T-helper 9 cell (primary cell): ENCODE results near the gene AGBL2.
"Not testable (repeated sequence)": the region's sequence is repeated elsewhere in the genome, so short reads cannot be mapped to it uniquely, and the experiment has no call there.

Source experiments
- DNase-seq: peaks from one replicate; pipeline ENCODE4 v3.0.0-alpha.2; 2020
- total RNA-seq, 2 donors: gene quantifications; one replicate each; lab custom pipeline; 2026; lab: John Stamatoyannopoulos, UW

AGBL2 gene, protein sequence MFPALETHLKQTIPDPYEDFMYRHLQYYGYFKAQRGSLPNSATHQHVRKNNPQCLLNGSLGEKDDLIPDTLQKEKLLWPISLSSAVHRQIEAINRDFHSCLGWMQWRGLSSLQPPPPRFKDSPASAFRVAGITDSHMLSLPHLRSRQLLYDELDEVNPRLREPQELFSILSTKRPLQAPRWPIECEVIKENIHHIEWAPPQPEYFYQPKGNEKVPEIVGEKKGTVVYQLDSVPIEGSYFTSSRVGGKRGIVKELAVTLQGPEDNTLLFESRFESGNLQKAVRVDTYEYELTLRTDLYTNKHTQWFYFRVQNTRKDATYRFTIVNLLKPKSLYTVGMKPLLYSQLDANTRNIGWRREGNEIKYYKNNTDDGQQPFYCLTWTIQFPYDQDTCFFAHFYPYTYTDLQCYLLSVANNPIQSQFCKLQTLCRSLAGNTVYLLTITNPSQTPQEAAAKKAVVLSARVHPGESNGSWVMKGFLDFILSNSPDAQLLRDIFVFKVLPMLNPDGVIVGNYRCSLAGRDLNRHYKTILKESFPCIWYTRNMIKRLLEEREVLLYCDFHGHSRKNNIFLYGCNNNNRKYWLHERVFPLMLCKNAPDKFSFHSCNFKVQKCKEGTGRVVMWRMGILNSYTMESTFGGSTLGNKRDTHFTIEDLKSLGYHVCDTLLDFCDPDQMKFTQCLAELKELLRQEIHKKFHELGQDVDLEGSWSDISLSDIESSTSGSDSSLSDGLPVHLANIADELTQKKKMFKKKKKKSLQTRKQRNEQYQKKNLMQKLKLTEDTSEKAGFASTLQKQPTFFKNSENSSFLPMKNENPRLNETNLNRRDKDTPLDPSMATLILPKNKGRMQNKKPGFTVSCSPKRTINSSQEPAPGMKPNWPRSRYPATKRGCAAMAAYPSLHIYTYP
- 2.0 to 4.3 reads per million in 2 donors for total RNA-seq

- peak; percentile 75 for DNase-seq
Observed at GRCh38 chr11:47715082-47715669, at the start of gene AGBL2. Gene AGBL2 (minus strand): TSS chr11:47715369. CDS start chr11:47714650, 719 bp downstream.

- not testable (repeated sequence) for DNase-seq
Observed at GRCh38 chr11:47759291-47759690, 44.1 kb upstream of the AGBL2 start.

- DNase-seq: no peak
Observed at GRCh38 chr11:47756208-47756607, 41.0 kb upstream of the AGBL2 start.

DNA sequence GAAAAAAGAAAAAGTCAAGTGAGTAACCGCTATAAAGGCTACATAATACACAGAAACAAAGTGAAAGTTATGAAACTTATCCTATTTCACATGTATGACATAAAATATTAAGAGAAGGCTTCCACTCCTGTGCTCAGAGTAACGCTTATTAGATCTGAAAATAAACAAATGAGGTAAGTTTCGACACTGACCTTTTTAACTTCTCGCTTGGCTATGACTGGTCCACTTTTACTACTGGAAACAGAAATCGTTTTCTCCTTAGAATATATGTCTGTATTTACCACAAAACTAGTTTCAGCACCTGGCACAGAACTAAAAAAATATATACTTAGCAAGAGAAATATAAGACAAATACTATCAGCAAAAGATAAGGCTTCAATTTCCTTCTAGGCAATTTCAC lies 35.6 kb upstream of the AGBL2 start:
- DNase-seq: no peak

- DNase-seq: not testable (repeated sequence)
Observed at GRCh38 chr11:47742494-47742893, 27.3 kb upstream of the AGBL2 start.

- DNase-seq: not testable (repeated sequence)
Observed at GRCh38 chr11:47737817-47738216, 22.6 kb upstream of the AGBL2 start.

GRCh38 chr11:47732271-47732670 lies 17.1 kb upstream of the AGBL2 start:
- DNase-seq: no peak

- DNase-seq: no peak
Observed at GRCh38 chr11:47731475-47731874, 16.3 kb upstream of the AGBL2 start.

DNA sequence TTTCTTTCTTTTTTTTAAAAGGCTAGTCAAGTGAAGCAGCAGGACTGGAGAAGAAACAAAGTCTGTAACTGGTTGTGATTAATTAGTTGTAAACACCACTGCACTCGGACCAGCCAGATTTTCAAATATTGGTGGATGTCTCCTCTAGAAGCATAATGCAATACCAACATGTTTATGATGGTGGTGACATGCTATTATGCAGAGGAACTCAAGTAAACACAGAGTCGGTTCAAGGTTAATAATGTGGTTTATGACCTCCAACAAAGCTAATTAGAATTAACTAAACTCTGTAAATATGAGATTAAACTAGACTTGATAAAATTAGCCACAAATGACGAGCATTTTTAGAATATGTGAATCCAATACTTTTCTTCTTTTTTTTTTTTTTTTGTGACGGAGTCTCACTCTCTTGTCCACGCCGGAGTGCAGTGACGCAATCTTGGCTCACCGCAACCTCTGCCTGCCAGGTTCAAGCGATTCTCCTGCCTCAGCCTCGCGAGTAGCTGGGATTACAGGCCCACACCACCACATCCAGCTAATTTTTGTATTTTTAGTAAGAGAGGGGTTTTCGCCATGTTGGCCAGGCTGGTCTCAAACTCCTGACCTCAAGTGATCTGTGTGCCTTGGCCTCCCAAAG lies 11.8 kb upstream of the AGBL2 start:
- DNase-seq: no peak

DNA sequence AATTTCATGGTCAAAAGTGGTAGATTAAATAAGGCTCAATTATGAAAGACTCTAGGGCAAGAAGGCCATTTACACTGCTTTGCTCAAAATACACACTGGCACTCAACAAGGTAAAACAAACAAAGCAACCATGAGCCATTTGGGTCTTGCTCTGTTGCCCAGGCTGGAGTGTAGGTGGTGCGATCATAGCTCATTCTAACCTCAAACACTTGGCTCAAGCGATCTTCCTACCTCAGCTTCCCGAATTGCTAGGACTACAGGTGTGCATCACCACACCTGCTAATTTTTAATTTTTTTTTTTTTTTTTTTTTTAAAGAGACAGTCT lies 10.9 kb upstream of the AGBL2 start:
- DNase-seq: no peak

DNA sequence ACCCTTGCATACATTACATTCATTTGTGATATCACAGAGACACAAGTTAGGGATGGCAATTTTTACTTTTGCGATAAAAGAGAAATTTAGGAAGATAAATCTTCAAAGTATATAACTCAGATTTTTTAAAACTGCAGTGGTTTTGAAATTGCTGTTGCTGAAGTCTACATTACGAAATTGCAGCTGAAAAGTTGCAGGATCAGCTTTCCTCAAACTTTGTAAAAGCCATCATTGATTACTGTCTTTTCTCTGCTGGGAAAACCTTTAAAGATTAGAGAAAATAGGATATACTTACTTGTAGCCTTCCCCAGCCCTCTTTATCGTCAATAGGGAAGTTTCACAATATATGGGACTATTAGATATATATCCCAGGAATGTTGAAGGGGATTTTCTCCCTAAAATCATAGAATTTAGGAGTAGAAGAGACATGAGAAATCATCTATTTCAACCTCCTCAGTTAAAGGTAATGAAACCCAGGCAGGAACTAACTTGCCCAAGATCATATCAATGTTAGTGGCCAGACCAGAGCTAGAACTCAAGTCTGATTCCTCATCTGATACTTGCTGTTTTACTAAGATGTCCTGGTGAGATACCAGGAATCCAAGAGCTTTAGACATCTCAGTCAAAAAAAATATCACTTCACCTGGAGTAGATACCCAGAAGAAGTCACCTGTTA lies 10.4 kb upstream of the AGBL2 start:
- DNase-seq: no peak

- DNase-seq: no peak
Observed at GRCh38 chr11:47724041-47724729, 9.0 kb upstream of the AGBL2 start.

- no peak for DNase-seq
Observed at GRCh38 chr11:47723041-47723440, 7.9 kb upstream of the AGBL2 start.

DNA sequence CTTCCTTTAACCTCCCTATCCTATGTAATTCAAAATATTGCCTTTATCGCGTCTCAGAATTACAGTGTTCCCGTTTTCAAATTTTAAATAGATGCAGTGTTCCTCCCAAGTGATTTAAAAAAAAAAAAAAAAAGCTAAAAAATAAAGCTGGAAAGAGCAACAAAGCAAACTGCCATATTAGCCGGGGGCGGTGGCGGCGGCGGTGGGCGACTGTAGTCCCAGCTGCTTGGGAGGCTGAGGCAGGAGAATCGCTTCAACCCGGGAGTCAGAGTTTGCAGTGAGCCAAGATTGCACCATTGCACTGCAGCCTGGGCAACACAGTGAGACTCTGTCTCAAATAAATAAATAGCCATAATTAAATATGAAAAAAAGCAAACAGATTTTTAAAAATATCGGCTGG lies 5.5 kb upstream of the AGBL2 start:
- DNase-seq: no peak

DNA sequence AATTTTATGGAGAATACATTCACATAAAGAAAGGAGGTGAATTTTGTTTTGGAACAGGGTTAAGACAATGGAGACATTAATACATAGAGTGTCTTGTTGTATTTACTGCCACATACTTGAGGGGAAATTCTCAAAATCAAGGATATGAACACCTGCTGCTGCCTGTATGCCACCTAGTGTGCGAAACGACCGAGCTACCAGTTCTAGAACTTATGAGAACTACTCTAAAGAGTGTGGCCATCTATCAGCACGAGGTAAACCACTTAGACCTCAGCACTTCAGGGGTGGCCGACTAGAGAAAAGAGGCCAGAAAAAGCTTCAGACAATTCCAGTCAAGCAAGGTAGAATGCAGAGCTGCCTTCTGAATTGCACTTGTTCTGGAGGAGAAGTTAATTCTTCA lies 1.5 kb upstream of the AGBL2 start:
- DNase-seq: no peak

DNA sequence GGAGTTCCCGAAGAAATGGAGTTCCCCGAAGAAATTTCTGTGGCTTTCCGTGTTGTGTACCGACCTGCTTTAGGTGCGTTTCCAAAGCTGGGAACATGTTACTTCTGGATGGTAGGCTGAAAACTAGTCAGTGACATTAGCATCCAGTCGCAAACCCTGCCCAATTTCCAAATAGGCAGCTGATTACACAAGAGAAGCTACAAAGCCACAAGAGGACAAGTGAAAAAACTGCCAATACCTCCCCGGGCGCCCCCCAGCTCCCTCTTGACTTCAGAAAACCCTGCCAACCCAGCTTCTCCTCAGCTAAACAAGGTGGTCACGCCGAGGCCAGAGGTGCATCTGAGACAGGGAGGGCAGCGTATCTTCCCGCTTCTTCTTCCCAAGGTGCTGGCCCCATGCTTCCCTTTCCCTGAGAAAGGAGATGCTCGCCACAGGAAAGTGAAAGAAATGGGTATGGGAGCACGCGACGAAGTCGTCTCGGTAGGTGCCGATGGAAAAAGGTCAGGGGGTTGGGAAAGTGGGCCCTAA lies 551 bp downstream of the AGBL2 start:
- no peak for DNase-seq

GRCh38 chr11:47711816-47712215 lies 3.4 kb downstream of the AGBL2 start:
- DNase-seq: no peak

DNA sequence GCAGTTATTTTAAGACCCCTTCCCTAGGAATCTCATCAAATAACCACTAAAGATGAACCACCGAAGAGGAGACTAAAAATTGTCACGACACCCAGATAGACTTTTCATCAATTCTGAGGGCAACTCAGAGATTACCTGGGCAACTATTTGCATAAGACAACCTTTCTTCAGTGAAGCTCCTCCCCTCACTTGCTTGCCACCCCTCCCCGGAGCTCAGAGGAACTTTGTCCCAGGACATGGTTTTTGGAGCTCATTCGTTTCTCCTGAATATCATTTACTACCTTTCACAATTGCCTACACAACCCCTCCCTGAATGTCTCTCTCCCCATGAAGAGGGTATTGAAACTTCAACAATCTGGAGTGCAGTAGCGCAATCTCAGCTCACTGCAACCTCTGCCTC lies 3.9 kb downstream of the AGBL2 start:
- DNase-seq: no peak

DNA sequence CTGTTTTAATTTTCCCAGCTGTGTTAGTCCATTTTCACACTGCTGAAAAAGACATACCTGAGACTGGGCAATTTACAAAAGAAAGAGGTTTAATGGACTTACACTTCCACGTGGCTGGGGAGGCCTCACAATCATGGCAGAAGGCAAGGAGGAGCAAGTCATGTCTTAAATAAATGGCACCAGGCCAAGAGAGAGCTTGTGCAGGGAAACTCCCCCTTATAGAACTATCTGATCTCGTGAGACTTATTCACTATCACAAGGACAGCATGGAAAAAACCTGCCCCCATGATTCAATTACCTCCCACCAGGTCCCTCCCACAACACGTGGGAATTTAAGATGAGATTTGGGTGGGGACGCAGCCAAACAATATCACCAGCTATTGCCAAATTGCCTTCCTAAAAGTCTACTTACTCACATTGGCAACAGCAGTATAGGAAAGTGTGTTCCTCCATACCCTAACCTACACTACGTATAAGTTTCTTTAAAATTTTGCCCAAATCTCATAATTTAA lies 7.8 kb downstream of the AGBL2 start:
- DNase-seq: not testable (repeated sequence)

DNA sequence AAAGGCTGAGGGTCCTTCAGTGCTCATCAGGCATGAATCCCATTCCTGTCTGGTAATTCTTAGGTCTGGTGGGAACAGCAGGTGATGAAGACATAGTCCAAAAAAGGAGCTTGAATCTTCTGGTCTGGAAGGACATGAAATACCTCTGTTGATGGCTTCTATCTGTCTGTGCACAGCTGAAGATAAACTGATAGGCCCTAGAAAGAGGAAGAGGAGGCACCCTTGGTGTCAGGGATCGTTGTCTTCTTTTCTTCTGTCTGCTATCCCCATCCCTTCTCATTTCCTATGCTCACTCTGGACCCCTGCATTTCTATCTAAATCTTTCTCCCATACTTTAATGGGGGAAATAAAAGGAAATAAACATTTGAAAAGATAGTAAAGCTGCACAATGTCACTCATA lies 9.4 kb downstream of the AGBL2 start:
- DNase-seq: no peak

DNA sequence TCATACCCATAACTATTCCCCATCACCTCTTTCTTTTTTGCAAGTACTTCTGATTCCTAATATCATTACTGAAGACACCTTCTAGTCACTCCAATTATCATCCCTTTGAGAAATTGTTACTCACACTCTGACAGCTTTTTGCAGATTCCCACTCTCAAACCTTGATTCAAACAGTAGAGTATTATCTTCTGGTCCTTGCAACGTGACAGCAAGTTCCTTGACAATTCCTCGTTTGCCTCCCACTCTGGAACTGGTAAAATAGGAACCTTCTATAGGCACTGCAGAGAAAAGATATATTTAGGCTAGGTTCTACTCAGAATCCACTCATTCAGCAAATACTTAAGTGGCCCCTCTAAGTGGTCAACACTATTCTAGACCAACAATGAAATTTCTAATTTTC lies 23.2 kb downstream of the AGBL2 start:
- no peak for DNase-seq
